GM23338 (cell line): Measurements from ENCODE around the gene NDUFS4. TPM values are rescaled to one million over a fixed set of nuclear protein-coding genes. Genes with fewer than 3 reads are reported as not detected.
A peak's percentile ranks its signal among the peaks of the same experiment; 100 is the strongest.
"Not testable (repeated sequence)": the region's sequence is repeated elsewhere in the genome, so short reads cannot be mapped to it uniquely, and the experiment has no call there.

Experiments used
- ATAC-seq: fragments of 200-7000 bp; cut with Tn5 transposase; 3 replicates; pipeline ENCODE4 v1.9.1; 2020
- DNase-seq: peaks from one replicate; pipeline ENCODE4 v3.0.0-alpha.2; 2015; ENCODE audit warnings: low spot score
- H2AFZ ChIP-seq: fragments of 200-600 bp; sonication (generic); 2 replicates; pipeline ENCODE4 v1.8.0; 2016; ENCODE audit warnings: antibody characterized with exemption, mild to moderate bottlenecking, moderate library complexity
- H3F3A ChIP-seq: fragments of 200-600 bp; sonication (generic); replicated peaks from 2 replicates; pipeline ENCODE4 v1.8.0; 2017; ENCODE audit warnings: antibody characterized with exemption, mixed run types, low read depth
- H3K27ac ChIP-seq: fragments of 200-600 bp; sonication (generic); 2 replicates; pipeline ENCODE4 v1.6.1; 2016; ENCODE audit warnings: low read depth
- H3K27me3 ChIP-seq: fragments of 200-600 bp; sonication (generic); 2 replicates; pipeline ENCODE4 v1.8.0; 2016; ENCODE audit warnings: mild to moderate bottlenecking, mixed run types, moderate library complexity; ENCODE audit not compliant: insufficient read depth
- H3K36me3 ChIP-seq: fragments of 200-600 bp; sonication (generic); 2 replicates; pipeline ENCODE4 v1.8.0; 2016; ENCODE audit warnings: mild to moderate bottlenecking; ENCODE audit not compliant: insufficient read depth
- H3K4me1 ChIP-seq: fragments of 200-600 bp; sonication (generic); 2 replicates; pipeline ENCODE4 v1.8.0; 2016; ENCODE audit warnings: mild to moderate bottlenecking, moderate library complexity; ENCODE audit not compliant: insufficient read depth
- H3K4me2 ChIP-seq: fragments of 200-600 bp; sonication (generic); 2 replicates; pipeline ENCODE4 v1.7.1; 2017; ENCODE audit warnings: mixed run types
- H3K4me3 ChIP-seq: fragments of 200-600 bp; sonication (generic); 2 replicates; pipeline ENCODE4 v1.6.1; 2016; ENCODE audit warnings: mixed run types
- H3K79me2 ChIP-seq: fragments of 200-600 bp; sonication (generic); replicated peaks from 2 replicates; pipeline ENCODE4 v1.8.0; 2017; ENCODE audit warnings: mild to moderate bottlenecking; ENCODE audit not compliant: insufficient read depth
- H3K9me2 ChIP-seq: fragments of 200-600 bp; sonication (generic); 2 replicates; pipeline ENCODE4 v1.8.0; 2017; ENCODE audit not compliant: insufficient read depth
- H4K20me1 ChIP-seq: fragments of 200-600 bp; sonication (generic); replicated peaks from 2 replicates; pipeline ENCODE4 v1.8.0; 2017; ENCODE audit warnings: mild to moderate bottlenecking; ENCODE audit not compliant: insufficient read depth
- H3K27ac Mint-ChIP-seq: 2 replicates; pipeline ENCODE4 v1.8.0; 2020; ENCODE audit warnings: inconsistent platforms, mild to moderate bottlenecking, moderate library complexity, mixed read lengths
- H3K27me3 Mint-ChIP-seq: 3 replicates; pipeline ENCODE4 v1.8.0; 2022; ENCODE audit warnings: low read depth, mild to moderate bottlenecking, moderate library complexity, mixed read lengths, inconsistent platforms; ENCODE audit not compliant: insufficient read depth, poor library complexity
- H3K36me3 Mint-ChIP-seq: 3 replicates; pipeline ENCODE4 v1.8.0; 2021; ENCODE audit warnings: low read depth, mild to moderate bottlenecking, inconsistent platforms, moderate library complexity, mixed read lengths
- H3K4me1 Mint-ChIP-seq: 3 replicates; pipeline ENCODE4 v1.8.0; 2020; ENCODE audit warnings: mild to moderate bottlenecking, inconsistent platforms, mixed read lengths
- H3K4me3 Mint-ChIP-seq: 3 replicates; pipeline ENCODE4 v1.8.0; 2021; ENCODE audit warnings: moderate library complexity, mild to moderate bottlenecking, inconsistent platforms, mixed read lengths
- H3K9me3 Mint-ChIP-seq: 3 replicates; pipeline ENCODE4 v1.8.0; 2020; ENCODE audit warnings: moderate library complexity, mild to moderate bottlenecking, inconsistent platforms, mixed read lengths
- CREB1 ChIP-seq: fragments of 250-450 bp; sonication (Bioruptor Pico); IDR thresholded peaks from 2 replicates; pipeline ENCODE4 v1.5.0; 2020; ENCODE audit warnings: low read depth, mild to moderate bottlenecking, moderate library complexity
- ETS1 ChIP-seq: IDR thresholded peaks from 2 replicates; pipeline ENCODE4 v1.6.1; 2016; ENCODE audit warnings: antibody characterized with exemption
- JUNB ChIP-seq: IDR thresholded peaks from one replicate; pipeline ENCODE4 v1.6.1; 2016; ENCODE audit warnings: antibody characterized with exemption; ENCODE audit not compliant: unreplicated experiment
- NANOG ChIP-seq: IDR thresholded peaks from 2 replicates; pipeline ENCODE4 v1.6.1; 2016; ENCODE audit warnings: antibody characterized with exemption, borderline replicate concordance
- POLR2AphosphoS5 ChIP-seq: IDR thresholded peaks from 2 replicates; pipeline ENCODE4 v1.6.1; 2016; ENCODE audit warnings: antibody characterized with exemption, low read depth
- STAT1 ChIP-seq: IDR thresholded peaks from one replicate; pipeline ENCODE4 v1.6.1; 2016; ENCODE audit warnings: antibody characterized with exemption; ENCODE audit not compliant: unreplicated experiment
- polyA plus RNA-seq: library from polyadenylated mRNA; unstranded; fragments of >200 nt; fragmentation: Nextera tagmentation; extraction: Ambion mirVana; gene quantifications from 2 replicates; pipeline ENCODE4 v1.2.1, GENCODE V29; 2016
- total RNA-seq: library from RNA; depleted of rRNA; stranded (reverse); fragments of >200 nt; shearing (Covaris generic); gene quantifications from 2 replicates; pipeline ENCODE4 v1.2.3, GENCODE V29; 2014
- TF ChIP-seq, protein P1 (sequence below): IDR thresholded peaks from one replicate; pipeline ENCODE4 v1.6.1; 2018; ENCODE audit warnings: antibody characterized with exemption; ENCODE audit not compliant: unreplicated experiment
- TF ChIP-seq, protein P2 (sequence below), 2 experiments: fragments of 200-600 bp in 1 of 2; sonication (generic) in 1 of 2; conservative IDR thresholded peaks; 2 replicates each; pipeline versions ENCODE4 v1.5.1 to v1.6.1; 2016 to 2017; ENCODE audit warnings: antibody characterized with exemption in 2 of 2, low read depth in 2 of 2, mild to moderate bottlenecking in 2 of 2, moderate library complexity in 1 of 2

Gene NDUFS4
- total and polyA plus RNA-seq, 2 experiments from 2014 or later, result 65.6 to 151 TPM

- no peaks in the 10 kb centered on the region for H3K4me1 ChIP-seq
- no peak overlapping the region for H3K4me3 ChIP-seq
- no peak overlapping the region for H2AFZ ChIP-seq
- no peak overlapping the region for H3K27ac ChIP-seq
- peaks cover 8% of the 10 kb centered on the region; the same call in 1 of the 2 replicates for H3K36me3 ChIP-seq
- no peak overlapping the region for H3K27ac Mint-ChIP-seq
- no peaks in the 10 kb centered on the region for H3K27me3 ChIP-seq
- H3K4me2 ChIP-seq, result no peak overlapping the region
- peak; percentile 3 for DNase-seq
- no peaks in the 10 kb centered on the region for H3K27me3 Mint-ChIP-seq
- no peaks in the 10 kb centered on the region for H3F3A ChIP-seq
- no peaks in the 10 kb centered on the region for H4K20me1 ChIP-seq
- H3K9me2 ChIP-seq, result no peaks in the 10 kb centered on the region; the same call in 1 of the 2 replicates
- peaks cover 34% of the 10 kb centered on the region for H3K9me3 Mint-ChIP-seq
- no peaks in the 10 kb centered on the region for H3K4me1 Mint-ChIP-seq
- H3K36me3 Mint-ChIP-seq, result peaks cover 35% of the 10 kb centered on the region; the same call in 2 of the 3 replicates
- H3K4me3 Mint-ChIP-seq, result no peak overlapping the region
- TF ChIP-seq JUNB, result no peak
- H3K79me2 ChIP-seq, result no peaks in the 10 kb centered on the region
- no peak for ATAC-seq
Observed at GRCh38 chr5:53694520-53695022, 134.1 kb downstream of the NDUFS4 start.

DNA sequence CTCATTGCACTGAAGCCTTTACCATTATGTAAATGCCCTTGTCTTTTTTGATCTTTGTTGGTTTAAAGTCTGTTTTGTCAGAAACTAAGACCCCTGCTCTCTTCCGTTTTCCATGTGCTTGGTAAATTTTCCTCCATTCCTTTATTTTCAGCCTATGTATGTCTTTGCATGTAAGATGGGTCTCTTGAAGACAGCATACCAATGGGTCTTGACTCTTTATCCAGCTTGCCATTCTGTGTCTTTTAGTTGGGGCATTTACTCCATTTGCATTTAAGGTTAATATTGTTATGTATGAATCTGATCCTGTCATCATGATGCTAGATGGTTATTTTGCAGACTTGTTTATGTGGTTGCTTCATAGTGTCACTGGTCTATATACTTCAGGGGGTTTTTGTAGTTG, 150.0 kb downstream of the NDUFS4 start:
- not testable (repeated sequence) for H3K27me3 ChIP-seq, H2AFZ ChIP-seq, H4K20me1 ChIP-seq, H3K36me3 ChIP-seq, H3K4me2 ChIP-seq, ATAC-seq, H3F3A ChIP-seq, H3K4me1 Mint-ChIP-seq, DNase-seq, H3K9me2 ChIP-seq, H3K79me2 ChIP-seq, H3K27ac ChIP-seq, H3K27ac Mint-ChIP-seq, H3K4me3 Mint-ChIP-seq, H3K4me3 ChIP-seq, H3K27me3 Mint-ChIP-seq, H3K4me1 ChIP-seq
- Mint-ChIP-seq H3K36me3 (peaks cover 30% of the 10 kb centered on the region), H3K9me3 (peaks cover 46% of the 10 kb centered on the region)

DNA sequence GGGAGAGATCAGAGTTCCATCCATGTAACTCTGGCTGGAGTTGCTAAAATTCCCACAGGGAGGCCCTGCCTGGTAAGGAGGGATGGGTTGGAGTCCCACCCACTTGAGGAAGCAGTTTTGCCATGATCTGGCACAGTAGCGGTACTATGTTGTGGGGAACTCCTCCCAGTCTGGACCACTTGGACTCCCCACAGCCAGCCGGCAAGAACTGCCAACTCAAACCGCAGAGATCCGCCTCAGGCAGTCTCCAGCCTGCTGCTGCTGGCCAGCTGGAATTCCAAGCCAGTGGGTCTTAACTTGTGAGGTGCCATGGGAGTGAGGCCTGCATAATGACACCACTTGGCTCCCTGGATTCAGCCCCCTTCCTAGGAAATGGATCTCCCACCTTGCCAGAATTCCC, 151.9 kb downstream of the NDUFS4 start:
- H3K9me2 ChIP-seq, result peaks cover 5% of the 10 kb centered on the region; the same call in 1 of the 2 replicates
- TF ChIP-seq CREB1 (no peak), NANOG (no peak), POLR2AphosphoS5 (no peak), STAT1 (no peak), ETS1 (no peak)
- TF ChIP-seq, protein P1, sequence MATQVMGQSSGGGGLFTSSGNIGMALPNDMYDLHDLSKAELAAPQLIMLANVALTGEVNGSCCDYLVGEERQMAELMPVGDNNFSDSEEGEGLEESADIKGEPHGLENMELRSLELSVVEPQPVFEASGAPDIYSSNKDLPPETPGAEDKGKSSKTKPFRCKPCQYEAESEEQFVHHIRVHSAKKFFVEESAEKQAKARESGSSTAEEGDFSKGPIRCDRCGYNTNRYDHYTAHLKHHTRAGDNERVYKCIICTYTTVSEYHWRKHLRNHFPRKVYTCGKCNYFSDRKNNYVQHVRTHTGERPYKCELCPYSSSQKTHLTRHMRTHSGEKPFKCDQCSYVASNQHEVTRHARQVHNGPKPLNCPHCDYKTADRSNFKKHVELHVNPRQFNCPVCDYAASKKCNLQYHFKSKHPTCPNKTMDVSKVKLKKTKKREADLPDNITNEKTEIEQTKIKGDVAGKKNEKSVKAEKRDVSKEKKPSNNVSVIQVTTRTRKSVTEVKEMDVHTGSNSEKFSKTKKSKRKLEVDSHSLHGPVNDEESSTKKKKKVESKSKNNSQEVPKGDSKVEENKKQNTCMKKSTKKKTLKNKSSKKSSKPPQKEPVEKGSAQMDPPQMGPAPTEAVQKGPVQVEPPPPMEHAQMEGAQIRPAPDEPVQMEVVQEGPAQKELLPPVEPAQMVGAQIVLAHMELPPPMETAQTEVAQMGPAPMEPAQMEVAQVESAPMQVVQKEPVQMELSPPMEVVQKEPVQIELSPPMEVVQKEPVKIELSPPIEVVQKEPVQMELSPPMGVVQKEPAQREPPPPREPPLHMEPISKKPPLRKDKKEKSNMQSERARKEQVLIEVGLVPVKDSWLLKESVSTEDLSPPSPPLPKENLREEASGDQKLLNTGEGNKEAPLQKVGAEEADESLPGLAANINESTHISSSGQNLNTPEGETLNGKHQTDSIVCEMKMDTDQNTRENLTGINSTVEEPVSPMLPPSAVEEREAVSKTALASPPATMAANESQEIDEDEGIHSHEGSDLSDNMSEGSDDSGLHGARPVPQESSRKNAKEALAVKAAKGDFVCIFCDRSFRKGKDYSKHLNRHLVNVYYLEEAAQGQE, result no peak
- TF ChIP-seq, protein P2, sequence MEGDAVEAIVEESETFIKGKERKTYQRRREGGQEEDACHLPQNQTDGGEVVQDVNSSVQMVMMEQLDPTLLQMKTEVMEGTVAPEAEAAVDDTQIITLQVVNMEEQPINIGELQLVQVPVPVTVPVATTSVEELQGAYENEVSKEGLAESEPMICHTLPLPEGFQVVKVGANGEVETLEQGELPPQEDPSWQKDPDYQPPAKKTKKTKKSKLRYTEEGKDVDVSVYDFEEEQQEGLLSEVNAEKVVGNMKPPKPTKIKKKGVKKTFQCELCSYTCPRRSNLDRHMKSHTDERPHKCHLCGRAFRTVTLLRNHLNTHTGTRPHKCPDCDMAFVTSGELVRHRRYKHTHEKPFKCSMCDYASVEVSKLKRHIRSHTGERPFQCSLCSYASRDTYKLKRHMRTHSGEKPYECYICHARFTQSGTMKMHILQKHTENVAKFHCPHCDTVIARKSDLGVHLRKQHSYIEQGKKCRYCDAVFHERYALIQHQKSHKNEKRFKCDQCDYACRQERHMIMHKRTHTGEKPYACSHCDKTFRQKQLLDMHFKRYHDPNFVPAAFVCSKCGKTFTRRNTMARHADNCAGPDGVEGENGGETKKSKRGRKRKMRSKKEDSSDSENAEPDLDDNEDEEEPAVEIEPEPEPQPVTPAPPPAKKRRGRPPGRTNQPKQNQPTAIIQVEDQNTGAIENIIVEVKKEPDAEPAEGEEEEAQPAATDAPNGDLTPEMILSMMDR (conservative IDR thresholded peaks at IDR 0.05; ENCODE audit: low read depth in 2 of 2), result no peak
- H3K36me3 Mint-ChIP-seq, result peaks cover 17% of the 10 kb centered on the region
- H4K20me1 ChIP-seq, result no peaks in the 10 kb centered on the region
- no peaks in the 10 kb centered on the region for H3K4me1 Mint-ChIP-seq
- no peak overlapping the region for H3K4me3 ChIP-seq
- H3K4me2 ChIP-seq, result no peak overlapping the region
- H3K36me3 ChIP-seq, result no peaks in the 10 kb centered on the region
- no peak overlapping the region for H2AFZ ChIP-seq
- no peak overlapping the region for H3K4me3 Mint-ChIP-seq
- H3K79me2 ChIP-seq, result no peaks in the 10 kb centered on the region
- H3K27me3 ChIP-seq, result no peaks in the 10 kb centered on the region
- H3K27me3 Mint-ChIP-seq, result peaks cover 2% of the 10 kb centered on the region
- no peak for DNase-seq
- no peaks in the 10 kb centered on the region for H3F3A ChIP-seq
- no peak overlapping the region for H3K27ac ChIP-seq
- H3K27ac Mint-ChIP-seq, result no peak overlapping the region
- no peaks in the 10 kb centered on the region for H3K4me1 ChIP-seq
- ATAC-seq, result no peak
- peaks cover 31% of the 10 kb centered on the region for H3K9me3 Mint-ChIP-seq
